A549 (cell line): Measurements from ENCODE around the gene C11orf98. TPM values are rescaled to one million over a fixed set of nuclear protein-coding genes. Genes with fewer than 3 reads are reported as not detected.
A peak's percentile ranks its signal among the peaks of the same experiment; 100 is the strongest.

ENCODE experiments used
- ATAC-seq, 2 experiments: fragments of 200-7000 bp in 1 of 2; fragments of >200 bp in 1 of 2; cut with Nextera tagmentation in 1 of 2; cut with Tn5 transposase in 1 of 2; 3 replicates each; pipeline versions ENCODE4 v1.8.0 to v1.9.1; 2018 to 2020; ENCODE audit warnings: mild to moderate bottlenecking in 1 of 2, moderate library complexity in 1 of 2
- CTCF ChIA-PET: fragments of 300-600 bp; sonication (Branson Sonifier 250); formaldehyde crosslinking; extraction: SDS; loops from one replicate; lab custom pipeline; 2021; ENCODE audit warnings: antibody characterized with exemption, inconsistent platforms; lab: Yijun Ruan, JAX
- POLR2A ChIA-PET: fragments of 350-600 bp; formaldehyde crosslinking; extraction: SDS; loops from one replicate; lab custom pipeline; 2021; ENCODE audit warnings: antibody characterized with exemption, inconsistent platforms; lab: Yijun Ruan, JAX
- DNase-seq, 2 experiments: peaks; one replicate each; pipeline versions ENCODE4 v3.0.0 to v3.0.0-alpha.2; 2011 to 2016; ENCODE audit warnings: low read depth in 1 of 2, low spot score in 1 of 2
- FAIRE-seq: peaks from 2 replicates; lab custom pipeline; 2011; peaks lifted over from hg19 to GRCh38; lab: Jason Lieb, UNC
- H3K27ac ChIP-seq, 2 experiments: fragments of >200 bp; sonication (Bioruptor Twin); formaldehyde crosslinking; 3 replicates each; pipeline ENCODE4 v1.5.1; 2016 to 2017
- H3K4me1 ChIP-seq: fragments of >200 bp; sonication (Bioruptor Twin); formaldehyde crosslinking; 3 replicates; pipeline ENCODE4 v1.6.1; 2016
- H3K4me2 ChIP-seq: fragments of >200 bp; sonication (Bioruptor Twin); formaldehyde crosslinking; 3 replicates; pipeline ENCODE4 v1.6.1; 2016
- H3K4me3 ChIP-seq: fragments of >200 bp; sonication (Bioruptor Twin); formaldehyde crosslinking; 3 replicates; pipeline ENCODE4 v1.5.1; 2016
- H3K9me3 ChIP-seq: fragments of >200 bp; sonication (Bioruptor Twin); formaldehyde crosslinking; 3 replicates; pipeline ENCODE4 v1.6.1; 2016
- ATOH8 ChIP-seq: fragments of 250-450 bp; sonication (Bioruptor Pico); IDR thresholded peaks from 2 replicates; pipeline ENCODE4 v1.5.0; 2020; ENCODE audit warnings: low read depth, mild to moderate bottlenecking, moderate library complexity
- CBX8 ChIP-seq: fragments of 200-600 bp; sonication (generic); IDR thresholded peaks from 2 replicates; pipeline ENCODE4 v1.6.1; 2016
- CHD4 ChIP-seq: fragments of 200-600 bp; sonication (generic); IDR thresholded peaks from 2 replicates; pipeline ENCODE4 v1.6.1; 2016; ENCODE audit warnings: antibody characterized with exemption, mild to moderate bottlenecking, borderline replicate concordance
- E2F6 ChIP-seq: IDR thresholded peaks from 2 replicates; pipeline ENCODE4 v1.6.1; 2012; ENCODE audit warnings: low read depth, borderline replicate concordance
- FOSB ChIP-seq: fragments of 250-450 bp; sonication (Bioruptor Pico); IDR thresholded peaks from 2 replicates; pipeline ENCODE4 v1.5.0; 2020; ENCODE audit warnings: mild to moderate bottlenecking, moderate library complexity
- HES2 ChIP-seq: fragments of >200 bp; sonication (Bioruptor Twin); formaldehyde crosslinking; IDR thresholded peaks from 2 replicates; pipeline ENCODE4 v1.6.1; 2016
- HEYL ChIP-seq: fragments of 250-450 bp; sonication (Bioruptor Pico); IDR thresholded peaks from 2 replicates; pipeline ENCODE4 v1.8.0; 2021; ENCODE audit warnings: mild to moderate bottlenecking, moderate library complexity
- HOXB13 ChIP-seq: fragments of 250-450 bp; sonication (Bioruptor Pico); IDR thresholded peaks from 2 replicates; pipeline ENCODE4 v1.5.0; 2020; ENCODE audit warnings: low read depth, mild to moderate bottlenecking, moderate library complexity
- HOXB5 ChIP-seq: fragments of 250-450 bp; sonication (Bioruptor Pico); IDR thresholded peaks from 2 replicates; pipeline ENCODE4 v1.5.0; 2020; ENCODE audit warnings: mild to moderate bottlenecking, moderate library complexity
- KDM1A ChIP-seq: fragments of 200-600 bp; sonication (generic); IDR thresholded peaks from 2 replicates; pipeline ENCODE4 v1.6.1; 2016; ENCODE audit warnings: low read depth, mild to moderate bottlenecking
- MAFK ChIP-seq: fragments of 450-650 bp; IDR thresholded peaks from 2 replicates; pipeline ENCODE4 v1.6.1; 2014; ENCODE audit not compliant: partially characterized antibody
- MYC ChIP-seq: IDR thresholded peaks from 2 replicates; pipeline ENCODE4 v1.6.1; 2012; ENCODE audit warnings: mild to moderate bottlenecking, inconsistent platforms, low read length, improper control_type of control experiment, borderline replicate concordance
- NPAS2 ChIP-seq: fragments of 250-450 bp; sonication (Bioruptor Pico); IDR thresholded peaks from 2 replicates; pipeline ENCODE4 v1.8.0; 2022; ENCODE audit warnings: mild to moderate bottlenecking, moderate library complexity, borderline replicate concordance
- PBX3 ChIP-seq: IDR thresholded peaks from 2 replicates; pipeline ENCODE4 v1.6.1; 2012
- PHF8 ChIP-seq: fragments of 200-600 bp; sonication (generic); IDR thresholded peaks from 2 replicates; pipeline ENCODE4 v1.6.1; 2016; ENCODE audit warnings: low read depth, mild to moderate bottlenecking, antibody characterized with exemption, moderate library complexity, borderline replicate concordance
- POLR2A ChIP-seq: IDR thresholded peaks from 2 replicates; pipeline ENCODE4 v1.6.1; 2012; ENCODE audit warnings: mild to moderate bottlenecking, low read length
- RAD21 ChIP-seq, 2 experiments: fragments of >200 bp in 1 of 2; sonication (Bioruptor Twin) in 1 of 2; formaldehyde crosslinking in 1 of 2; IDR thresholded peaks in 1 of 2; conservative IDR thresholded peaks in 1 of 2; 2 replicates in 1 of 2; 3 replicates in 1 of 2; pipeline ENCODE4 v1.6.1; 2012 to 2018; ENCODE audit warnings: inconsistent platforms in 1 of 2
- REST ChIP-seq: fragments of 200-600 bp; sonication (generic); IDR thresholded peaks from 2 replicates; pipeline ENCODE4 v1.6.1; 2016; ENCODE audit warnings: antibody characterized with exemption, mild to moderate bottlenecking, moderate library complexity
- TP53 ChIP-seq: fragments of 250-450 bp; sonication (Bioruptor Pico); IDR thresholded peaks from 2 replicates; pipeline ENCODE4 v1.5.0; 2021; ENCODE audit warnings: mild to moderate bottlenecking, moderate library complexity
- USF2 ChIP-seq: fragments of 450-650 bp; IDR thresholded peaks from 2 replicates; pipeline ENCODE4 v1.6.1; 2014; ENCODE audit warnings: antibody characterized with exemption
- WGBS: methylation state at CpG from one replicate; pipeline ENCODE4 v1.1.6; 2017; ENCODE audit errors: missing lambda C conversion rate; 5-methylcytosine and 5-hydroxymethylcytosine counted together
- polyA plus RNA-seq, 4 experiments: library from polyadenylated mRNA; depleted of rRNA in 3 of 4; stranded (reverse); fragments of >200 nt; fragmentation: RNase III in 1 of 4; extraction: RNeasy Plus Mini Kit Qiagen cat#74134 plus additional on column Dnase treatment in 1 of 4; gene quantifications; 2 replicates in 3 of 4; 3 replicates in 1 of 4; pipeline ENCODE4 v1.2.3, GENCODE V29; 2011 to 2017

C11orf98 gene
- polyA plus RNA-seq, 2 of the 4 experiments (the other 2 are of a cell fraction) = 91.7 to 140 TPM

GRCh38 chr11:62671608-62672389, 6.8 kb upstream of the C11orf98 start, which contains the start of the genes LBHD1 and UQCC3 (continued):
- TF ChIP-seq HEYL (CRISPR knock-in tag) (no peak), NPAS2 (CRISPR knock-in tag) (no peak), TP53 (CRISPR knock-in tag) (no peak), ATOH8 (CRISPR knock-in tag) (no peak), KDM1A (no peak), POLR2A (peak; percentile 72), HOXB13 (CRISPR knock-in tag) (no peak), FOSB (CRISPR knock-in tag) (no peak), USF2 (no peak), CHD4 (no peak), HES2 (no peak), HOXB5 (CRISPR knock-in tag) (no peak), CBX8 (no peak), REST (no peak), RAD21 (conservative IDR thresholded peaks at IDR 0.05 in 1 of 2, IDR thresholded peaks at IDR 0.05 in 1 of 2) (no peak), E2F6 (peak; percentile 67; the same call in 1 of the 2 replicates)

GRCh38 chr11:62671236-62671607, 6.2 kb upstream of the C11orf98 start:
- ChIA-PET POLR2A (interaction anchor here (0.8 to 3.3 kb wide), 15 partner anchors 9 to 210 kb away, joined by 3 to 34 read pairs (median 7); partner anchors contain the start of genes B3GAT3, EEF1G, GANAB and HNRNPUL2), CTCF (interaction anchor here (1.1 to 9.0 kb wide), 7 partner anchors 10 to 96 kb away, joined by 3 to 72 read pairs (median 5); partner anchors contain the start of genes BSCL2, EML3, GNG3 and LRRN4CL)
- WGBS = 2% methylated on average over 13 of the region's 17 CpGs
- TF ChIP-seq MAFK (no peak), MYC (no peak; the same call in 1 of the 2 replicates), PBX3 (0 out of 2 replicates have a peak, but pooled peaks have one; percentile 6), PHF8 (peak; percentile 18; the same call in 1 of the 2 replicates)
- Histone ChIP-seq H3K27ac (peak overlapping the region; percentile 97 to 98), H3K9me3 (no peaks in the 10 kb centered on the region), H3K4me3 (peak overlapping the region; percentile 90), H3K4me2 (peak overlapping the region; percentile 64), H3K4me1 (peaks cover 36% of the 10 kb centered on the region)
- no peak for FAIRE-seq
- peak; percentile 43 to 55 for ATAC-seq
- DNase-seq = no peak
